ENCODE results near the gene SPSB1. TPM values are rescaled to one million over a fixed set of nuclear protein-coding genes. Genes with fewer than 3 reads are reported as not detected.

The SPSB1 gene
- total and polyA plus RNA-seq, 10 of the 15 experiments (the other 5 are each of a cell fraction or from before 2014, with no cell fraction given) = 0.02 to 2.0 (median 0.90) TPM; not detected in 1

GRCh38 chr1:9284061-9284460 lies 8.6 kb upstream of the SPSB1 start (continued):
- TF ChIP-seq, protein P1, sequence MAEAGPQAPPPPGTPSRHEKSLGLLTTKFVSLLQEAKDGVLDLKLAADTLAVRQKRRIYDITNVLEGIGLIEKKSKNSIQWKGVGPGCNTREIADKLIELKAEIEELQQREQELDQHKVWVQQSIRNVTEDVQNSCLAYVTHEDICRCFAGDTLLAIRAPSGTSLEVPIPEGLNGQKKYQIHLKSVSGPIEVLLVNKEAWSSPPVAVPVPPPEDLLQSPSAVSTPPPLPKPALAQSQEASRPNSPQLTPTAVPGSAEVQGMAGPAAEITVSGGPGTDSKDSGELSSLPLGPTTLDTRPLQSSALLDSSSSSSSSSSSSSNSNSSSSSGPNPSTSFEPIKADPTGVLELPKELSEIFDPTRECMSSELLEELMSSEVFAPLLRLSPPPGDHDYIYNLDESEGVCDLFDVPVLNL (IDR thresholded peaks at IDR 0.05; ENCODE audit: low read depth, low read length) = no peak
- TF ChIP-seq, protein P2, sequence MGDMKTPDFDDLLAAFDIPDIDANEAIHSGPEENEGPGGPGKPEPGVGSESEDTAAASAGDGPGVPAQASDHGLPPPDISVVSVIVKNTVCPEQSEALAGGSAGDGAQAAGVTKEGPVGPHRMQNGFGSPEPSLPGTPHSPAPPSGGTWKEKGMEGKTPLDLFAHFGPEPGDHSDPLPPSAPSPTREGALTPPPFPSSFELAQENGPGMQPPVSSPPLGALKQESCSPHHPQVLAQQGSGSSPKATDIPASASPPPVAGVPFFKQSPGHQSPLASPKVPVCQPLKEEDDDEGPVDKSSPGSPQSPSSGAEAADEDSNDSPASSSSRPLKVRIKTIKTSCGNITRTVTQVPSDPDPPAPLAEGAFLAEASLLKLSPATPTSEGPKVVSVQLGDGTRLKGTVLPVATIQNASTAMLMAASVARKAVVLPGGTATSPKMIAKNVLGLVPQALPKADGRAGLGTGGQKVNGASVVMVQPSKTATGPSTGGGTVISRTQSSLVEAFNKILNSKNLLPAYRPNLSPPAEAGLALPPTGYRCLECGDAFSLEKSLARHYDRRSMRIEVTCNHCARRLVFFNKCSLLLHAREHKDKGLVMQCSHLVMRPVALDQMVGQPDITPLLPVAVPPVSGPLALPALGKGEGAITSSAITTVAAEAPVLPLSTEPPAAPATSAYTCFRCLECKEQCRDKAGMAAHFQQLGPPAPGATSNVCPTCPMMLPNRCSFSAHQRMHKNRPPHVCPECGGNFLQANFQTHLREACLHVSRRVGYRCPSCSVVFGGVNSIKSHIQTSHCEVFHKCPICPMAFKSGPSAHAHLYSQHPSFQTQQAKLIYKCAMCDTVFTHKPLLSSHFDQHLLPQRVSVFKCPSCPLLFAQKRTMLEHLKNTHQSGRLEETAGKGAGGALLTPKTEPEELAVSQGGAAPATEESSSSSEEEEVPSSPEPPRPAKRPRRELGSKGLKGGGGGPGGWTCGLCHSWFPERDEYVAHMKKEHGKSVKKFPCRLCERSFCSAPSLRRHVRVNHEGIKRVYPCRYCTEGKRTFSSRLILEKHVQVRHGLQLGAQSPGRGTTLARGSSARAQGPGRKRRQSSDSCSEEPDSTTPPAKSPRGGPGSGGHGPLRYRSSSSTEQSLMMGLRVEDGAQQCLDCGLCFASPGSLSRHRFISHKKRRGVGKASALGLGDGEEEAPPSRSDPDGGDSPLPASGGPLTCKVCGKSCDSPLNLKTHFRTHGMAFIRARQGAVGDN (IDR thresholded peaks at IDR 0.05) = no peak

DNA sequence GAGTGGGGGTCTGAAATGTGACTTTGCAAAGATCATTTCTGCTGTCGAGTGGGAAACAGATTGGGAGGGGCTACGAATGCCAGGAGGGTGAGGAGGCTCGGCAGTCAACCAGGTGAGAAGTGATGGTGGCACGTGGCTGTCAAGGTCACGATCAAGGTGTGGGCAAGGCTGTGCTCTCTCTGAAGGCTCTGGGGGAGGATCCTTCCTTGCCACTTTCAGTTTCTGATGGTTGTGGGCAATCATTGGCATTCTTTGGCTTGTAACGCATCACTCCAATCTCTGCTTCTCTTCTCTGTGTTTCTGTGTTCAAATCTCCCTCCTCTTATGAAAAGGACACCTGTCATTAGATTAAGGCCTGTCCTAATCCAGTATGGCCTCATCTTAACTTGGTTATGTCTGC lies 6.1 kb upstream of the SPSB1 start:
- H3K4me3 ChIP-seq = no peak overlapping the region
- no peak overlapping the region for H3K9ac ChIP-seq (ENCODE audit: control insufficient read depth, insufficient read depth, low read length)
- CTCF ChIA-PET = interaction anchor here (4.7 to 5.9 kb wide), 2 partner anchors 169 to 204 kb away, joined by 123 to 183 read pairs; no protein-coding TSS in a partner anchor
- FAIRE-seq (no peak), ATAC-seq (no peak), DNase-seq (ENCODE audit: low read depth, low spot score) (no peak)
- H2AFZ ChIP-seq (ENCODE audit: control insufficient read depth, low read depth, low read length) = no peak overlapping the region
- SMC1A ChIA-PET (ENCODE audit: uncharacterized antibody, unreplicated experiment) = no interaction called here
- H3K4me1 ChIP-seq (ENCODE audit: control insufficient read depth, insufficient read depth, low read length) = no peaks in the 10 kb centered on the region; the same call in 1 of the 2 replicates
- 28% methylated on average over 6 of the region's 6 CpGs for WGBS (ENCODE audit: insufficient coverage, insufficient replicate concordance, low lambda C conversion rate, missing lambda C conversion rate)
- intact Hi-C loops (cut with micrococcal nuclease; ENCODE audit: unreplicated experiment) (loop anchor here (2.0 to 5.0 kb wide), 2 partner anchors 176 to 286 kb away; no protein-coding TSS in a partner anchor), in situ Hi-C loops (cut with MboI) (loop anchor here (5.0 kb wide), 3 partner anchors 171 to 286 kb away; no protein-coding TSS in a partner anchor)
- POLR2A ChIA-PET = interaction anchor here (0.6 kb wide), 1 partner anchor 297 kb away, joined by 3 read pairs; no protein-coding TSS in a partner anchor
- RAD21 ChIA-PET (ENCODE audit: unreplicated experiment) = interaction anchor here (1.6 kb wide), 1 partner anchor 169 kb away, joined by 5 read pairs; no protein-coding TSS in a partner anchor
- H3K4me2 ChIP-seq (ENCODE audit: control insufficient read depth, insufficient read depth) = no peak overlapping the region
- H3K36me3 ChIP-seq (ENCODE audit: control insufficient read depth in 2 of 2, insufficient read depth in 2 of 2, low read length in 1 of 2) = no peaks in the 10 kb centered on the region
- no peaks in the 10 kb centered on the region for H3K27me3 ChIP-seq (replicated peaks in 1 of 2; ENCODE audit: control insufficient read depth in 2 of 2, insufficient read depth in 2 of 2, low read length in 1 of 2)
- H3K27ac ChIP-seq (ENCODE audit: control insufficient read depth, insufficient read depth) = no peak overlapping the region
- no peaks in the 10 kb centered on the region for H3K79me2 ChIP-seq (ENCODE audit: control insufficient read depth, insufficient read depth, low read length)
- no peaks in the 10 kb centered on the region; the same call in 2 of the 3 replicates for H3K9me3 ChIP-seq (replicated peaks; ENCODE audit: control insufficient read depth, insufficient read depth, low read length)
- no peaks in the 10 kb centered on the region for H4K20me1 ChIP-seq (ENCODE audit: control insufficient read depth, insufficient read depth)
- BruUV-seq (replicated peaks) = no TSS peak
- TF ChIP-seq TCF7 (IDR thresholded peaks at IDR 0.05; ENCODE audit: borderline replicate concordance) = no peak
- TF ChIP-seq YY1 (IDR thresholded peaks at IDR 0.05; ENCODE audit: low read depth, low read length) = no peak
- no peak for TF ChIP-seq ATF7 (IDR thresholded peaks at IDR 0.05; ENCODE audit: low read depth)
- TF ChIP-seq, protein P3, sequence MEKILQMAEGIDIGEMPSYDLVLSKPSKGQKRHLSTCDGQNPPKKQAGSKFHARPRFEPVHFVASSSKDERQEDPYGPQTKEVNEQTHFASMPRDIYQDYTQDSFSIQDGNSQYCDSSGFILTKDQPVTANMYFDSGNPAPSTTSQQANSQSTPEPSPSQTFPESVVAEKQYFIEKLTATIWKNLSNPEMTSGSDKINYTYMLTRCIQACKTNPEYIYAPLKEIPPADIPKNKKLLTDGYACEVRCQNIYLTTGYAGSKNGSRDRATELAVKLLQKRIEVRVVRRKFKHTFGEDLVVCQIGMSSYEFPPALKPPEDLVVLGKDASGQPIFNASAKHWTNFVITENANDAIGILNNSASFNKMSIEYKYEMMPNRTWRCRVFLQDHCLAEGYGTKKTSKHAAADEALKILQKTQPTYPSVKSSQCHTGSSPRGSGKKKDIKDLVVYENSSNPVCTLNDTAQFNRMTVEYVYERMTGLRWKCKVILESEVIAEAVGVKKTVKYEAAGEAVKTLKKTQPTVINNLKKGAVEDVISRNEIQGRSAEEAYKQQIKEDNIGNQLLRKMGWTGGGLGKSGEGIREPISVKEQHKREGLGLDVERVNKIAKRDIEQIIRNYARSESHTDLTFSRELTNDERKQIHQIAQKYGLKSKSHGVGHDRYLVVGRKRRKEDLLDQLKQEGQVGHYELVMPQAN (conservative IDR thresholded peaks at IDR 0.05) = no peak
- no peak for TF ChIP-seq ZZZ3 (IDR thresholded peaks at IDR 0.05; ENCODE audit: control insufficient read depth, insufficient read length, low read depth)
- no peak for TF ChIP-seq CREB1 (IDR thresholded peaks at IDR 0.05; ENCODE audit: low read depth)
- no peak for TF ChIP-seq STAT1 (conservative IDR thresholded peaks at IDR 0.05)
- TF ChIP-seq RAD21 (IDR thresholded peaks at IDR 0.05; ENCODE audit: insufficient read depth, low read depth, low read length) = no peak
- TF ChIP-seq EP300 (IDR thresholded peaks at IDR 0.05; ENCODE audit: borderline replicate concordance in 1 of 2, control insufficient read depth in 1 of 2, low read depth in 2 of 2, low read length in 2 of 2) = no peak
- no peak for TF ChIP-seq IRF4 (IDR thresholded peaks at IDR 0.05; ENCODE audit: low read depth, low read length)
- TF ChIP-seq MEF2B (IDR thresholded peaks at IDR 0.05; ENCODE audit: partially characterized antibody, poor library complexity, severe bottlenecking) = no peak
- no peak for TF ChIP-seq IKZF2 (IDR thresholded peaks at IDR 0.05)
- TF ChIP-seq HCFC1 (IDR thresholded peaks at IDR 0.05; ENCODE audit: low read length) = no peak
- no peak for TF ChIP-seq RBBP5 (conservative IDR thresholded peaks at IDR 0.05)

Data from GM12878 (cell line).